Calu3 (cell line): ENCODE data around the gene PRKAR1A. TPM values are rescaled to one million over a fixed set of nuclear protein-coding genes. Genes with fewer than 3 reads are reported as not detected.
"Not testable (repeated sequence)": the region's sequence is repeated elsewhere in the genome, so short reads cannot be mapped to it uniquely, and the experiment has no call there.

ENCODE experiments used
- BruUV-seq: library from RNA; stranded (reverse); fragments of 400-500 nt; replicated peaks from 2 replicates; lab custom pipeline; 2021; lab: Mats Ljungman, UMichigan
- CTCF ChIA-PET: fragments of 300-600 bp; sonication (Branson Sonifier 250); formaldehyde crosslinking; loops from one replicate; lab custom pipeline; 2022; ENCODE audit warnings: antibody characterized with exemption; lab: Charles Lee
- DNase-seq: peaks from one replicate; pipeline ENCODE4 v3.0.0; 2022
- H3K27ac Mint-ChIP-seq: one replicate; pipeline ENCODE4 v1.8.0; 2022; ENCODE audit warnings: mixed read lengths; ENCODE audit not compliant: unreplicated experiment
- H3K27me3 Mint-ChIP-seq: one replicate; pipeline ENCODE4 v1.8.0; 2022; ENCODE audit warnings: mixed read lengths; ENCODE audit not compliant: unreplicated experiment
- H3K36me3 Mint-ChIP-seq: one replicate; pipeline ENCODE4 v1.8.0; 2022; ENCODE audit warnings: mild to moderate bottlenecking, moderate library complexity, mixed read lengths; ENCODE audit not compliant: insufficient read depth, unreplicated experiment
- H3K4me1 Mint-ChIP-seq: one replicate; pipeline ENCODE4 v1.8.0; 2022; ENCODE audit warnings: mild to moderate bottlenecking, low read depth, mixed read lengths; ENCODE audit not compliant: unreplicated experiment
- H3K4me3 Mint-ChIP-seq: one replicate; pipeline ENCODE4 v1.8.0; 2022; ENCODE audit warnings: mild to moderate bottlenecking, low read depth, moderate library complexity, mixed read lengths; ENCODE audit not compliant: unreplicated experiment
- H3K9me3 Mint-ChIP-seq: one replicate; pipeline ENCODE4 v1.8.0; 2022; ENCODE audit warnings: low read depth, mixed read lengths; ENCODE audit not compliant: unreplicated experiment
- intact Hi-C: fragments of 100-400 bp; cut with micrococcal nuclease; formaldehyde crosslinking; loops from one replicate; pipeline ENCODE4 v1.10.0; 2022; ENCODE audit not compliant: unreplicated experiment
- total RNA-seq: library from RNA; stranded (reverse); gene quantifications from 2 replicates; pipeline ENCODE4 v1.2.3, GENCODE V29; 2022
- TF ChIP-seq, protein P1 (sequence below): fragments of 200-600 bp; IDR thresholded peaks from one replicate; pipeline ENCODE4 v1.8.0; 2022; ENCODE audit warnings: antibody characterized with exemption; ENCODE audit not compliant: unreplicated experiment

The PRKAR1A gene
- total RNA-seq, 1 experiment from 2014 or later = 239 TPM

DNA sequence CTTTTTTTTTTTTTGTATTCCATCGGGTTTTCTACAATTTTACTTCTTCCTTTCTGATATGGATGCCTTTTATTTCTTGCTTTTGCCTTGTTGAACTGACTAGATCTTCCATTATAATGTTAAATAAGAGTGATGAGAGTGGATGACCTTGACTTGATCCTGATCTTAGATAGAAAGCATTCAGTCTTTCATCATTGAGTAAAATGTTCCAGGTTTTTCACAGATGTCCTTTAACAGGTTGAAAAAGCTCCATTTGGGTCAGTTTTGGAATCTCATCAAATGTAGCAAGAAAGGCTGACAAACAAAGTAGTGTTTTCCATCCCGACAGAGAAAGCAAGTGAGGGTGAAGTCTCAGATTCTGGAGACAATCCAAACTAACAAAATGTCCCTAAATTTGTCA is 27.8 kb upstream of the PRKAR1A start:
- H3K36me3 Mint-ChIP-seq = no peaks in the 10 kb centered on the region
- no peak for DNase-seq
- no peak overlapping the region for H3K27ac Mint-ChIP-seq
- peaks cover 1% of the 10 kb centered on the region for H3K9me3 Mint-ChIP-seq
- TF ChIP-seq, protein P1, sequence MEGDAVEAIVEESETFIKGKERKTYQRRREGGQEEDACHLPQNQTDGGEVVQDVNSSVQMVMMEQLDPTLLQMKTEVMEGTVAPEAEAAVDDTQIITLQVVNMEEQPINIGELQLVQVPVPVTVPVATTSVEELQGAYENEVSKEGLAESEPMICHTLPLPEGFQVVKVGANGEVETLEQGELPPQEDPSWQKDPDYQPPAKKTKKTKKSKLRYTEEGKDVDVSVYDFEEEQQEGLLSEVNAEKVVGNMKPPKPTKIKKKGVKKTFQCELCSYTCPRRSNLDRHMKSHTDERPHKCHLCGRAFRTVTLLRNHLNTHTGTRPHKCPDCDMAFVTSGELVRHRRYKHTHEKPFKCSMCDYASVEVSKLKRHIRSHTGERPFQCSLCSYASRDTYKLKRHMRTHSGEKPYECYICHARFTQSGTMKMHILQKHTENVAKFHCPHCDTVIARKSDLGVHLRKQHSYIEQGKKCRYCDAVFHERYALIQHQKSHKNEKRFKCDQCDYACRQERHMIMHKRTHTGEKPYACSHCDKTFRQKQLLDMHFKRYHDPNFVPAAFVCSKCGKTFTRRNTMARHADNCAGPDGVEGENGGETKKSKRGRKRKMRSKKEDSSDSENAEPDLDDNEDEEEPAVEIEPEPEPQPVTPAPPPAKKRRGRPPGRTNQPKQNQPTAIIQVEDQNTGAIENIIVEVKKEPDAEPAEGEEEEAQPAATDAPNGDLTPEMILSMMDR = no peak
- CTCF ChIA-PET = no interaction called here
- H3K4me1 Mint-ChIP-seq = no peaks in the 10 kb centered on the region
- intact Hi-C loops = no loop called here
- peaks cover 49% of the 10 kb centered on the region for H3K27me3 Mint-ChIP-seq
- BruUV-seq = no TSS peak
- no peak overlapping the region for H3K4me3 Mint-ChIP-seq

DNA sequence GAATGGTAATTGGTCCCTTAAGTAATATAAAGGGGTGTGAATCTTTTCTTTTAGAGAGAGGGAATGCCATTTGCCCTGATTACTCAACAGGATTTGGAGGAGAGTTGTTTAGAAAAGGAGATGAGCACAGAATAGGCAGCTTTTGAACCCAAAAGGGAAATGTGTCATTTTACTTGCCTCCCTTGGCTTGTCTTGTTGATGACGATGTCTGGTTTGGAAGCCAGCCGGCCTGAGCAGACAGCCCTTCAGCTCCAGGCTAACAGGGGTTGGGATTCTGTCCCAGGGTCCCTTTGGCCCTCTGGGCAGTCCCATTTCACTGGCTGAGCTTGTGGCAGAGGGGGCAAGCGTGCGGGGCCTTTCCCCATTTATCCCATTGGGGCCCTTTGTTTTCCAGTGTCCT is 22.3 kb upstream of the PRKAR1A start:
- CTCF ChIA-PET = no interaction called here
- intact Hi-C loops = no loop called here
- Mint-ChIP-seq H3K36me3 (no peaks in the 10 kb centered on the region), H3K27me3 (peaks cover 37% of the 10 kb centered on the region), H3K4me1 (no peaks in the 10 kb centered on the region), H3K27ac (no peak overlapping the region), H3K4me3 (no peak overlapping the region), H3K9me3 (no peaks in the 10 kb centered on the region)
- BruUV-seq = no TSS peak
- no peak for DNase-seq
- TF ChIP-seq, protein P1 = no peak

DNA sequence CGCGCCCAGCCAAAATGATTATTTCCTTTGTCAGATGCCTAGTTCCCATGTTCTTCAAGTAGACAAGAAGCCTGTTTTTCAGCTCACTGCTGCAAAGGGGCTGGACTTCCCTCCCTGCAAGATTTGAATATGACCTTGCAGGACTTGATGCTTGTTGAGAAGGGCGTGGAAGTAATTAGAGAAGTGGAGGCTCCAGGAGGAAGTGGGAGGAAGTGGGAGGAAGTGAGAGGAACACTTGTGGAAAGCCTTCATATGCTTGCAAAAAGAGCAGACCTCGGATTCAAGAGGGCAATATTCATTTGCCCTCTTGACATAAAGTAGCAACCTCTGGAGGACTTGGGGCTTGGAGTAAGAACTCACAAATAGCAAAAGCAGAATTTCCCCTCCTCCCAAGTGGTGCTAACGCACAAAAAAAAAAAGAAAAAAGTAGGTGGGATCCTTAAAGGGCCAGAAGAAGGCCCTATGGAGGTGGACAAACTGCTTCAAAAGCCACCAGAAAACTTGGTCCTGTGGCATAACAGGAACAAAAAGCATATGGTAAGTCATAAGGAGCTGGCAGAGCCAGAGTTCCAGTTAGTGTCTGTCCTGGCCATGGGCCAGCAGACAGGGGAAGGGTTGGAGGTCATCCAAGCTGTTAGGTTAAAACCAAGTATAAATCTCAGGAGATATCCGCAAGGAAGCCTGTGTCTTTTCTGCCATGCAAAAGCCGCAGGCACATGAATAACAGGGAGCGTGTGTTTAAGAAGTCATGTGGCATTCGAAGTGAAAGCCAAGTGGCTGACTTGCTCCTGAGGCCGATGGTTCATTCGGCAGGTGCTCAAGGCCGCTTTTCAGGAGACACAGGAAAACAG is 20.6 kb upstream of the PRKAR1A start:
- no TSS peak for BruUV-seq
- Mint-ChIP-seq H3K4me1 (no peaks in the 10 kb centered on the region), H3K27me3 (peaks cover 20% of the 10 kb centered on the region), H3K36me3 (peaks cover 7% of the 10 kb centered on the region), H3K4me3 (no peak overlapping the region), H3K9me3 (no peaks in the 10 kb centered on the region), H3K27ac (no peak overlapping the region)
- CTCF ChIA-PET = no interaction called here
- intact Hi-C loops = no loop called here
- no peak for DNase-seq
- TF ChIP-seq, protein P1 = no peak

DNA sequence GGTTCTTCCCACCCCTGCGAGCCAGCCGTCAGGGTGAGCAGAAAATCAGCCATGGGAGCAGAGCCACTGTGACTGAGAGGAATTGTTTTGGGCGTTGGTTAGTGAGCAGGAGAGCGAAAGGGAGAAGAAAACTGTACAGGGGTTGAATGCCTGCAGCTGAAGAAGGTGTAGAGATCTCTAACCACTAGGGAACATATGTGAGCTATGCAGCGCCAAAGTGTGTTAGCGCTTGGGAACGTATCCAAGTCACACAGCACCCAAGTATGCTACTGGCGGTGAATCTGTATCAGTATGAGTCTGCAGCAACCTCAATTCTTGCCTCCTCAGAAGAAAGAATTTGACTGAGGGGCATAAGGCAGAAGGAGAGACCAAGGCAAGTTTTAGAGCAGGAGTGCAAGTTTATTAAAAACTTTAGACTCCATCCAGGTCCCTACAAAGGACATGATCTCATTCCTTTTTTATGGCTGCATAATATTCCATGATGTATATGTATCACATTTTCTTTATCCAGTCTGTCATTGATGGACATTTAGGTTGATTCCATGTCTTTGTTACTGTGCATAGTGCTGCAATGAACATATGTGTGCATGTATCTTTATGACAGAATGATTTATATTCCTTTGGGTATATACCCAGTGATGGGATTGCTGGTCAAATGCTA is 19.7 kb upstream of the PRKAR1A start:
- H3K27ac Mint-ChIP-seq, H3K4me3 Mint-ChIP-seq, DNase-seq, H3K36me3 Mint-ChIP-seq, H3K9me3 Mint-ChIP-seq, BruUV-seq, H3K4me1 Mint-ChIP-seq, intact Hi-C loops: not testable (repeated sequence)
- peaks cover 15% of the 10 kb centered on the region for H3K27me3 Mint-ChIP-seq
- CTCF ChIA-PET = interaction anchor here (0.7 kb wide), 1 partner anchor 307 kb away, joined by 3 read pairs; no protein-coding TSS in a partner anchor
